Lung (tissue), 12 donors: ENCODE data around the gene SYNE3. TPM values are rescaled to one million over a fixed set of nuclear protein-coding genes. Genes with fewer than 3 reads are reported as not detected.
"Not testable (repeated sequence)": the region's sequence is repeated elsewhere in the genome, so short reads cannot be mapped to it uniquely, and the experiment has no call there.

Experiments
- ATAC-seq: fragments of 200-7000 bp; cut with Tn5 transposase; one replicate; pipeline ENCODE4 v1.9.1; 2020; ENCODE audit warnings: moderate number of reproducible peaks; ENCODE audit not compliant: insufficient read depth, low FRiP score
- DNase-seq, 3 donors: peaks; one replicate each; pipeline ENCODE4 v3.0.0-alpha.2; 2013 to 2017
- H3K27ac ChIP-seq, 2 donors: one replicate each; pipeline ENCODE4 v1.5.1; 2013; ENCODE audit warnings: mild to moderate bottlenecking in 2 of 2, moderate library complexity in 2 of 2, control low read depth in 1 of 2, inconsistent platforms in 1 of 2, low read depth in 1 of 2, low read length in 1 of 2
- H3K27me3 ChIP-seq, 3 donors: one replicate each; pipeline ENCODE4 v1.5.1; 2013; ENCODE audit warnings: low read length in 2 of 3; ENCODE audit not compliant: control insufficient read depth in 3 of 3, insufficient read depth in 3 of 3
- H3K36me3 ChIP-seq, 4 donors: one replicate each; pipeline ENCODE4 v1.5.1; 2013; ENCODE audit warnings: low read length in 4 of 4, mild to moderate bottlenecking in 1 of 4, moderate library complexity in 1 of 4; ENCODE audit not compliant: control insufficient read depth in 4 of 4, insufficient read depth in 4 of 4
- H3K4me1 ChIP-seq, 5 donors: one replicate each; pipeline ENCODE4 v1.5.1; 2013; ENCODE audit warnings: low read length in 5 of 5, mild to moderate bottlenecking in 2 of 5, moderate library complexity in 1 of 5; ENCODE audit not compliant: control insufficient read depth in 5 of 5, insufficient read depth in 5 of 5
- H3K4me3 ChIP-seq: one replicate; pipeline ENCODE4 v1.5.1; 2013; ENCODE audit warnings: mild to moderate bottlenecking, control low read depth, moderate library complexity
- H3K9ac ChIP-seq, 2 donors: one replicate each; pipeline ENCODE4 v1.5.1; 2013; ENCODE audit warnings: low read length in 2 of 2, control low read depth in 1 of 2; ENCODE audit not compliant: insufficient read depth in 1 of 2
- H3K9me3 ChIP-seq, 4 donors: one replicate each; pipeline ENCODE4 v1.5.1; 2013; ENCODE audit warnings: low read length in 3 of 4, mild to moderate bottlenecking in 1 of 4, moderate library complexity in 1 of 4; ENCODE audit not compliant: control insufficient read depth in 4 of 4, insufficient read depth in 3 of 4
- WGBS, 2 donors: extraction: QIAGEN DNeasy Blood & Tissue Kit; methylation state at CpG; one replicate each; pipeline ENCODE4 v1.1.7; 2013; 5-methylcytosine and 5-hydroxymethylcytosine counted together
- polyA plus RNA-seq, 2 donors: library from polyadenylated mRNA; stranded (reverse); fragments of 200-250 nt; gene quantifications; one replicate each; pipeline ENCODE4 v1.2.1, GENCODE V29; 2013
- total RNA-seq, 2 donors: library from RNA; depleted of rRNA in 1 of 2; stranded (reverse); fragments of >200 nt in 1 of 2; gene quantifications; one replicate each; pipeline ENCODE4 v1.2.1, GENCODE V29; 2014 to 2021
- TF ChIP-seq, protein P1 (sequence below): IDR thresholded peaks from 2 replicates; pipeline ENCODE4 v1.5.1; 2012; ENCODE audit warnings: mild to moderate bottlenecking; ENCODE audit errors: control extremely low read depth, extremely low read depth
- donor health status: control.
- donor health status: control.
- donor health status: Bipolar disorder and iron deficiency.
- donor health status: healthy.
- donor health status: DM: yes; HTN: yes; CAD: no.

Gene SYNE3
- total and polyA plus RNA-seq, 4 donors, result 2.7 to 30.5 (median 6.1) TPM

DNA sequence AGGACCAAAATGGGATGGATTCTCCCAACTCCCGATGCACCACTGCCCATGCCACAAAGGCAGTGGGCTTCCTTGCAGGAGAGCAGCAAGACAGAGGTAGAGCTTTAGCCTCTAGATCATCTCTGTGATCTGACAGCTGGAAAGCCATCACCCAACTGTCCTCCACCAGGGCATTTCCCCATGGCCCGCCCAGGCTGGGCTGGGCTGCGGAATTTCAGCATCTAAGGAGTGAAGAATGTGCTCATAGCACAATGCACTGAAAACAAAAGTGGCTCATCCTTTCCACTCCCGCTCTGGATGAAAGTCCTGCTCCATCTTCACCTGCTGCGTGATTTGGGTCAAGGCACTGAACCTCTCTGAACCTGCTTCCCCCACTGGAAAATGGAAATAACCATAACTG, 5.6 kb downstream of the SYNE3 start:
- no peak for DNase-seq
- 72 to 90% methylated on average over 5 of the region's 5 CpGs for WGBS, 2 donors

DNA sequence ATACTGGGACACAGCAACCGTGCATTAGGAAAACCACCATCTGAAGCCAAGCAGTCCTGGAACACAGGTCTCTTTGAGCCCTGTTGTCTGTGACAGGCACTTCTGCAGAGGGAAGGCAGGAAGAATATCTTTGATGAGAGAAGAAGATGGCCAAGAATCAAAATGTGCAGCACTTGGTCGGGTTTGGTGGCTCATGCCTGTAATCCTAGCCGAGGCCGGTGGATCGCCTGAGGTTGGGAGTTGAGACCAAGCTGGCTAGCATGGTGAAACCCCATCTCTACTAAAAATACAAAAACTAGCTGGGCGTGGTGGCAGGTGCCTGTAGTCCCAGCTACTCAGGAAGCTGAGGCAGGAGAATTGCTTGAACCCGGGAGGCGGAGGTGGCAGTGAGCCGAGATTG, 6.1 kb downstream of the SYNE3 start:
- H3K4me3 ChIP-seq, H3K27me3 ChIP-seq, H3K9ac ChIP-seq, H3K9me3 ChIP-seq, H3K27ac ChIP-seq, ATAC-seq, DNase-seq, H3K36me3 ChIP-seq: not testable (repeated sequence)
- WGBS, 2 donors, result 85 to 90% methylated on average over 9 of the region's 9 CpGs
- H3K4me1 ChIP-seq, result peaks cover 6 to 23% (median 12%) of the 10 kb centered on the region in 5 donors

More for the DNA sequence above, 5.6 kb downstream of the SYNE3 start:
- Histone ChIP-seq H3K36me3 (peaks cover 0 to 4% (median 0%) of the 10 kb centered on the region in 4 donors), H3K27me3 (no peaks in the 10 kb centered on the region), H3K9ac (no peak overlapping the region), H3K27ac (no peak overlapping the region), H3K9me3 (no peaks in the 10 kb centered on the region), H3K4me1 (peaks cover 6 to 27% (median 13%) of the 10 kb centered on the region in 5 donors), H3K4me3 (no peak overlapping the region)
- ATAC-seq, result no peak
- TF ChIP-seq, protein P1, sequence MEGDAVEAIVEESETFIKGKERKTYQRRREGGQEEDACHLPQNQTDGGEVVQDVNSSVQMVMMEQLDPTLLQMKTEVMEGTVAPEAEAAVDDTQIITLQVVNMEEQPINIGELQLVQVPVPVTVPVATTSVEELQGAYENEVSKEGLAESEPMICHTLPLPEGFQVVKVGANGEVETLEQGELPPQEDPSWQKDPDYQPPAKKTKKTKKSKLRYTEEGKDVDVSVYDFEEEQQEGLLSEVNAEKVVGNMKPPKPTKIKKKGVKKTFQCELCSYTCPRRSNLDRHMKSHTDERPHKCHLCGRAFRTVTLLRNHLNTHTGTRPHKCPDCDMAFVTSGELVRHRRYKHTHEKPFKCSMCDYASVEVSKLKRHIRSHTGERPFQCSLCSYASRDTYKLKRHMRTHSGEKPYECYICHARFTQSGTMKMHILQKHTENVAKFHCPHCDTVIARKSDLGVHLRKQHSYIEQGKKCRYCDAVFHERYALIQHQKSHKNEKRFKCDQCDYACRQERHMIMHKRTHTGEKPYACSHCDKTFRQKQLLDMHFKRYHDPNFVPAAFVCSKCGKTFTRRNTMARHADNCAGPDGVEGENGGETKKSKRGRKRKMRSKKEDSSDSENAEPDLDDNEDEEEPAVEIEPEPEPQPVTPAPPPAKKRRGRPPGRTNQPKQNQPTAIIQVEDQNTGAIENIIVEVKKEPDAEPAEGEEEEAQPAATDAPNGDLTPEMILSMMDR, result no peak

DNA sequence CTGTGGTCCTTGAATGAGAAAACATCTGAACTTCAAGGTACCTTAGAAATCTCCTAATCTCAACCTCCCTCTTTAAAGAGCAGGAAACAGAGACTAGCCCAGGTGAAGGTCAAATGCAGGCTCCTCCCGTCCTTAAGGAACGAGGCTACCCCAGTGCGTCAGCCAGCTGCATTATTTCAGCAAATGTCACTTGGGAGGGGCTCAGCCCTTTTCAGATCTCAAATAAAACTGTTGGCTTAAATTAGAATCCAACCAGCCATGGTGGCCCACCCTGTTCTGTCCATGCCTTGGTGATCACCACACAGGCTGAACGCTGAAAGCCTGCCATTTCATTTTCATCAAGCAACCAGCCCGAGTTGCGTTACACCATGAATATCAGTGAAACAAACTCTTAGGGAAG, 7.0 kb downstream of the SYNE3 start:
- 95% methylated on average over 6 of the region's 6 CpGs for WGBS, 2 donors
- no peak overlapping the region for H3K9ac ChIP-seq
- no peaks in the 10 kb centered on the region for H3K27me3 ChIP-seq
- peaks cover 1 to 15% (median 3%) of the 10 kb centered on the region in 5 donors for H3K4me1 ChIP-seq
- H3K36me3 ChIP-seq, result peaks cover 0 to 4% (median 0%) of the 10 kb centered on the region in 4 donors
- H3K27ac ChIP-seq, result no peak overlapping the region
- TF ChIP-seq, protein P1, result no peak
- H3K9me3 ChIP-seq, result no peaks in the 10 kb centered on the region
- DNase-seq (no peak), ATAC-seq (no peak)
- no peak overlapping the region for H3K4me3 ChIP-seq

DNA sequence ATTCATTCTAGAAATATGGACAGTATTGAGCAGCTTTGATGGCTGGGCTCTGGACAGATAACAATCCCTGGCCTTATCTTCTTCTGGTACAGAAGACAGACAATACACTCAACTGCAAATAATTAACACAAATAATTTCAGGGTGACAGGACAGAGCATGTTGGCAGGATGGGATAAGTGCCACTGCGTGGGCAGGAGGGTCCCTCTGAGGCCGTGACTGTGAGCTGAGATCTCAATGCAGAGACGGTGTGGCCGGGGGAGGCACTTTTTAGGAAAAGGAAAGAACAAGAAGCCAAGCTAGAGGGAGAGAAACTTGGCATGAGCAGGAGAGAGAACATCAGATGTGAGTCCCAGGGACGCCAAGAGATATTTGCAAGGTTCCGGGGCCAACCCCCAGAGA, 8.1 kb downstream of the SYNE3 start:
- TF ChIP-seq, protein P1, result no peak
- Histone ChIP-seq H3K27me3 (no peaks in the 10 kb centered on the region), H3K9me3 (no peaks in the 10 kb centered on the region), H3K4me3 (no peak overlapping the region), H3K36me3 (peaks cover 0 to 4% (median 0%) of the 10 kb centered on the region in 4 donors), H3K4me1 (peaks cover 0 to 13% (median 0%) of the 10 kb centered on the region in 5 donors), H3K9ac (no peak overlapping the region), H3K27ac (peak overlapping the region in 1 of 2 donors; percentile 4)
- no peak for DNase-seq
- 92 to 95% methylated on average over 6 of the region's 6 CpGs for WGBS, 2 donors
- no peak for ATAC-seq
